GM23248 (cell line): ENCODE measurements around the gene FUS.

ENCODE experiments used
- EZH2 ChIP-seq: fragments of 200-600 bp; sonication (generic); IDR thresholded peaks from 2 replicates; pipeline ENCODE4 v1.6.1; 2018; ENCODE audit warnings: antibody characterized with exemption, mild to moderate bottlenecking; ENCODE audit not compliant: insufficient read depth, poor library complexity, severe bottlenecking
- EZH2phosphoT487 ChIP-seq: fragments of 200-600 bp; sonication (generic); IDR thresholded peaks from 2 replicates; pipeline ENCODE4 v1.6.1; 2018; ENCODE audit warnings: antibody characterized with exemption, moderate library complexity, mild to moderate bottlenecking, low read depth; ENCODE audit not compliant: insufficient read depth

DNA sequence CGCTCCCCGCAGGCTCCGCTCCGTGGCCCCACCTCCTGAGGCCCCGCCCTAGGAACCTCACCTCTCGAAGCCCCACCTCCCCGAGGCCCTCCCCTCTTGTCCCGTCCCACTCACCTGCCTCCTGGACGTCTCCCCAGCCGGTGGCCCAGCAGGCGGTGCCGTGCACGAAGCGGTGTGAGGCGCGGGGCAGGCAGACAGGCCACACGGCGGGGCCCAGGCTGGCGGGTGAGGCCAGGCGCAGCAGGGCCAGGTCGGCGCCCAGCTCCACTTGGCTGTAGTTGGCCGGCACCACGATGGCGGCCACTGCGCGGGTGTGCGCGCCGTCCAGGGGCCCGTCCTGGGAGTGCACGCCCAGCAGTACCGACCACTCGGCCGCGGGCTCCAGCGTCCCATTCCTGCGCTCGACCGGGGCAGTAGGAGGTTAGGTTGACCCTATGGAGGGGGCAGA is 31.6 kb upstream of the FUS start:
- TF ChIP-seq EZH2 (no peak), EZH2phosphoT487 (no peak)
